Ovary (tissue), 3 donors: Measurements from ENCODE around the gene NHLRC4.

Source experiments
- POLR2A ChIP-seq: fragments of 450-650 bp; IDR thresholded peaks from one replicate; pipeline ENCODE4 v1.6.1; 2017; ENCODE audit warnings: antibody characterized with exemption, mild to moderate bottlenecking, moderate library complexity
- TF ChIP-seq, protein P1 (sequence below), 3 donors: fragments of 450-650 bp in 2 of 3; fragments of 200-600 bp in 1 of 3; IDR thresholded peaks; one replicate each; pipeline versions ENCODE4 v1.5.1 to v1.8.0; 2016 to 2022; ENCODE audit warnings: antibody characterized with exemption in 3 of 3, mild to moderate bottlenecking in 1 of 3
- donor health status: DM: no; HTN: no; CAD: no.

DNA sequence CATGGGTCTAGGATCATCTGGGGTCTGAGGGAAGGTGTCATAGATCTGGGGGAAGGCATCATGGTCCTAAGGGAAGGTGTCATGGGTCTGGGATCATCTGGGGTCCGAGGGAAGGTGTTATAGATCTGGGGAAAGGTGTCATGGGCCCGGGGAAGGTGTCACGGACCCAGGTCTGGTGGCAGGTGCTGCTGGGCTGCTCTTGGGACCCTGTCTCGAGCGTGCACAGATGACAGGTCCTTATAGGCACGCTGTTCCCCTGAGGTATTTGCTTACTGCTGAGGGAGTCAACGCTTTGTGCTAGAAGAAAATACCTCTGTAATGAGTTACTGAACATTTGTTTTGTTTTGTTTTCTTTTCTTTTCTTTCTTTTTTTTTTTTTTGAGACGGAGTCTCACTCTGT lies 24.4 kb downstream of the NHLRC4 start:
- no peak for TF ChIP-seq POLR2A
- TF ChIP-seq, protein P1, sequence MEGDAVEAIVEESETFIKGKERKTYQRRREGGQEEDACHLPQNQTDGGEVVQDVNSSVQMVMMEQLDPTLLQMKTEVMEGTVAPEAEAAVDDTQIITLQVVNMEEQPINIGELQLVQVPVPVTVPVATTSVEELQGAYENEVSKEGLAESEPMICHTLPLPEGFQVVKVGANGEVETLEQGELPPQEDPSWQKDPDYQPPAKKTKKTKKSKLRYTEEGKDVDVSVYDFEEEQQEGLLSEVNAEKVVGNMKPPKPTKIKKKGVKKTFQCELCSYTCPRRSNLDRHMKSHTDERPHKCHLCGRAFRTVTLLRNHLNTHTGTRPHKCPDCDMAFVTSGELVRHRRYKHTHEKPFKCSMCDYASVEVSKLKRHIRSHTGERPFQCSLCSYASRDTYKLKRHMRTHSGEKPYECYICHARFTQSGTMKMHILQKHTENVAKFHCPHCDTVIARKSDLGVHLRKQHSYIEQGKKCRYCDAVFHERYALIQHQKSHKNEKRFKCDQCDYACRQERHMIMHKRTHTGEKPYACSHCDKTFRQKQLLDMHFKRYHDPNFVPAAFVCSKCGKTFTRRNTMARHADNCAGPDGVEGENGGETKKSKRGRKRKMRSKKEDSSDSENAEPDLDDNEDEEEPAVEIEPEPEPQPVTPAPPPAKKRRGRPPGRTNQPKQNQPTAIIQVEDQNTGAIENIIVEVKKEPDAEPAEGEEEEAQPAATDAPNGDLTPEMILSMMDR (IDR thresholded peaks at IDR 0.05): no peak
